ENCODE data around the gene FHIT. TPM values are rescaled to one million over a fixed set of nuclear protein-coding genes. Genes with fewer than 3 reads are reported as not detected.

FHIT gene
- total RNA-seq, 1 experiment from 2014 or later: 3.6 TPM

DNA sequence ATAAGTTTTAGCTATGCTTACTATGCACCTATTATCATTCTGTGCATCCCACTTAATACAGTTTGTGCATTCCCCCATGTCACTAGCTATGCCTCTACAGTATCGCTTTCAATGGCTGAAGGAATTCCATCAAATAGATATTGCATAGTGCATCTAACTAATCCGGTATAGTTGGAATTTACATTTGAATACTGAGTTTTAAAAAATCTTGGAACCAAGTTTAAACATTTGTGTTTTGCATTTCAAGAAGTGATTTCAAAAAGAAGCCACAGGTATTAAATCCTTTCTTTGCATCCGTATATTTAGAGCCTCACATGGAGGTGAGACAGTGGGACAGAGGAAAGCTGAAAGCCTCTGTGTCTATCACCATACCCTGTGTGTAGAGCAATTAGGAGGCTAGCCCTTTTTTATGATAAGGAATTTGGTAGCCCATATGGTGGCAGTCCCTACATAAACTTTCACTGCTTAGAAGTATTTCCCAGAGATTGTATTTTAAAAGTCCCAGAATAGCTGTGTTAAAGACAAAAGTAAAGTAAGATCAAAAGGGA lies 1241.2 kb downstream of the FHIT start:
- intact Hi-C loops (cut with micrococcal nuclease): no loop called here
- H3K9ac ChIP-seq (ENCODE audit: low read length): no peak overlapping the region
- BruUV-seq (replicated peaks): no TSS peak
- H4K20me1 ChIP-seq (ENCODE audit: low read length): no peaks in the 10 kb centered on the region
- H3K36me3 ChIP-seq (ENCODE audit: low read depth, low read length): no peaks in the 10 kb centered on the region
- no peaks in the 10 kb centered on the region for H3F3A ChIP-seq (ENCODE audit: low read length, unreplicated experiment)
- no peak overlapping the region for H3K4me2 ChIP-seq (ENCODE audit: low read length)
- POLR2A ChIA-PET (ENCODE audit: unreplicated experiment): interaction anchor here (0.6 kb wide), 1 partner anchor 29 kb away, joined by 7 read pairs; no protein-coding TSS in a partner anchor
- H3K27me3 ChIP-seq (ENCODE audit: low read length): peaks cover 25% of the 10 kb centered on the region
- TF ChIP-seq, protein P1, sequence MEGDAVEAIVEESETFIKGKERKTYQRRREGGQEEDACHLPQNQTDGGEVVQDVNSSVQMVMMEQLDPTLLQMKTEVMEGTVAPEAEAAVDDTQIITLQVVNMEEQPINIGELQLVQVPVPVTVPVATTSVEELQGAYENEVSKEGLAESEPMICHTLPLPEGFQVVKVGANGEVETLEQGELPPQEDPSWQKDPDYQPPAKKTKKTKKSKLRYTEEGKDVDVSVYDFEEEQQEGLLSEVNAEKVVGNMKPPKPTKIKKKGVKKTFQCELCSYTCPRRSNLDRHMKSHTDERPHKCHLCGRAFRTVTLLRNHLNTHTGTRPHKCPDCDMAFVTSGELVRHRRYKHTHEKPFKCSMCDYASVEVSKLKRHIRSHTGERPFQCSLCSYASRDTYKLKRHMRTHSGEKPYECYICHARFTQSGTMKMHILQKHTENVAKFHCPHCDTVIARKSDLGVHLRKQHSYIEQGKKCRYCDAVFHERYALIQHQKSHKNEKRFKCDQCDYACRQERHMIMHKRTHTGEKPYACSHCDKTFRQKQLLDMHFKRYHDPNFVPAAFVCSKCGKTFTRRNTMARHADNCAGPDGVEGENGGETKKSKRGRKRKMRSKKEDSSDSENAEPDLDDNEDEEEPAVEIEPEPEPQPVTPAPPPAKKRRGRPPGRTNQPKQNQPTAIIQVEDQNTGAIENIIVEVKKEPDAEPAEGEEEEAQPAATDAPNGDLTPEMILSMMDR (conservative IDR thresholded peaks at IDR 0.05; ENCODE audit: low read depth, low read length): no peak
- CTCF ChIA-PET: interaction anchor here (0.6 kb wide), 1 partner anchor 195 kb away, joined by 6 read pairs; no protein-coding TSS in a partner anchor
- no peaks in the 10 kb centered on the region; the same call in 1 of the 2 replicates for H3K9me2 ChIP-seq (replicated peaks; ENCODE audit: low read length)
- H3K4me1 ChIP-seq (ENCODE audit: insufficient read depth, low read length): no peaks in the 10 kb centered on the region
- H3K27ac ChIP-seq (ENCODE audit: low read length): no peak overlapping the region
- no peak overlapping the region for H3K4me3 ChIP-seq (ENCODE audit: low read length)
- H3K79me2 ChIP-seq (ENCODE audit: low read length): no peaks in the 10 kb centered on the region
- H2AFZ ChIP-seq (ENCODE audit: low read length): no peak overlapping the region
- ATAC-seq (no peak), DNase-seq (no peak)
- H3K9me3 ChIP-seq (ENCODE audit: low read length): no peaks in the 10 kb centered on the region

DNA sequence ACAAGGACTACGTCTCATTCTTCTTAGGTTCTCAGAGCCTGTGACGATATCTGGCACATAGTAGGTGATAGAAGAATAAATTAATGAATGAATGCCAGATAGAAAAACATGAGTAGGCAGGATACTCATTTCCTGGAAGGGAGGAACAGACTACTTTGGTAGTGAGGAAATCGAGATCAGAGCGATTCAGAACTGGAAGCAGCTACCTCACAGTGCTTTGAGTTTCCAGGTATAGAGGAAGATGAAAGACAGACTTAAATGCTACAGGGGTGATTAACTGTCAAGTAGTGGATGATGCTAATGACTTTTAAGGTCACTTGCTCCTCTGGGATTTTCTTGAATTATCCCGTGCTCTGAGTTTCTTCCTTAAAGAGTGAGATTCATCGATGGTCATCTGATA lies 1249.9 kb downstream of the FHIT start:
- TF ChIP-seq, protein P1 (conservative IDR thresholded peaks at IDR 0.05; ENCODE audit: low read depth, low read length): no peak
- TF ChIP-seq EZH2phosphoT487 (IDR thresholded peaks at IDR 0.05; ENCODE audit: borderline replicate concordance, low read length) (no peak), EZH2 (IDR thresholded peaks at IDR 0.05; ENCODE audit: low read length, unreplicated experiment) (no peak)

DNA sequence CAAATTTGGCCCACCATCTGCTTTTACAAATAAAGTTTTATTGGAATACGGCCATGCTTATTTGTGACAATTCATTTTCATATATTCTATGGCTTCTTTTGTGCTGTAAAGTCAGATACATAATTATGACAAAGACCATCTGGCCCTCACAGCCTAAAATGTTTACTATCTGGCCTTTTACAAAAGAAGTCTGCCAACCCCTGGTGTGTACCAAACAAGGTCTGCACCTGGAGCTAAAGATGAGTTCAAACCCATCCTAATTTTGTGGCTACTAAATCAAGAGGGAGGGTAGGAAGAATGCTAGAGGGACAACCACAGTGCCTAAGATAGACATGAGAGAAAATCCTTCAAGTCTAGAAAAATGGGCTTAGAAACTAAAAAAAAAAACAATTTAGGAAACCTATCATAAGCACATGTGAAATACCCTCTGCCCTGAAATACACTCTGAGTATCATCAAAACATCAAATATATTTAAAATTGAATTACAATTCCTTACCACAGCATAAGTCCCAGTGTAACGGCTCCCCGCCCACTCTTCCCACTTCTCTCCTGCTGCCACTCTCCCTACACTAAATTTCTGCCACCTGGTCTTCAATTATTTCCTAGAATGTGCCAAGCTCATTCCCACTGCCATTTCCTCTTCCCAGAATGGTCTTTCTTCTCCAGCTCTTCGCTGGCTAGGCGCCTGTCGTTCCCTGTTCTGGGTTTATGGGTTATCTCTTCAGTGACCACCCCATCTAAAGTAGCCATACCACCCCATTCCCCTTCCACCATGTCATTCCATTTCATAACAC lies 1250.7 kb downstream of the FHIT start:
- H3K27me3 ChIP-seq (ENCODE audit: low read length): peaks cover 36% of the 10 kb centered on the region

More for the DNA sequence above, 1249.9 kb downstream of the FHIT start:
- H4K20me1 ChIP-seq (ENCODE audit: low read length): no peaks in the 10 kb centered on the region
- H3K9me2 ChIP-seq (replicated peaks; ENCODE audit: low read length): no peaks in the 10 kb centered on the region
- no peaks in the 10 kb centered on the region for H3K9me3 ChIP-seq (ENCODE audit: low read length)
- no peak overlapping the region for H3K4me3 ChIP-seq (ENCODE audit: low read length)
- H3K79me2 ChIP-seq (ENCODE audit: low read length): no peaks in the 10 kb centered on the region
- DNase-seq: no peak
- CTCF ChIA-PET: no interaction called here
- H3K36me3 ChIP-seq (ENCODE audit: low read depth, low read length): no peaks in the 10 kb centered on the region
- peaks cover 30% of the 10 kb centered on the region for H3K27me3 ChIP-seq (ENCODE audit: low read length)
- H3F3A ChIP-seq (ENCODE audit: low read length, unreplicated experiment): no peaks in the 10 kb centered on the region
- H2AFZ ChIP-seq (ENCODE audit: low read length): no peak overlapping the region
- H3K4me1 ChIP-seq (ENCODE audit: insufficient read depth, low read length): no peaks in the 10 kb centered on the region
- BruUV-seq (replicated peaks): no TSS peak
- H3K4me2 ChIP-seq (ENCODE audit: low read length): no peak overlapping the region
- no peak for ATAC-seq
- POLR2A ChIA-PET (ENCODE audit: unreplicated experiment): no interaction called here
- intact Hi-C loops (cut with micrococcal nuclease): no loop called here
- H3K9ac ChIP-seq (ENCODE audit: low read length): no peak overlapping the region
- no peak overlapping the region for H3K27ac ChIP-seq (ENCODE audit: low read length)

More for the DNA sequence above, 1250.7 kb downstream of the FHIT start:
- Histone ChIP-seq H4K20me1 (ENCODE audit: low read length) (no peaks in the 10 kb centered on the region), H3K4me3 (ENCODE audit: low read length) (no peak overlapping the region), H2AFZ (ENCODE audit: low read length) (no peak overlapping the region), H3K9me3 (ENCODE audit: low read length) (no peaks in the 10 kb centered on the region), H3K27ac (ENCODE audit: low read length) (no peak overlapping the region), H3K9ac (ENCODE audit: low read length) (no peak overlapping the region), H3K4me2 (ENCODE audit: low read length) (no peak overlapping the region), H3K4me1 (ENCODE audit: insufficient read depth, low read length) (no peaks in the 10 kb centered on the region), H3K79me2 (ENCODE audit: low read length) (no peaks in the 10 kb centered on the region), H3K9me2 (replicated peaks; ENCODE audit: low read length) (no peaks in the 10 kb centered on the region), H3F3A (ENCODE audit: low read length, unreplicated experiment) (no peaks in the 10 kb centered on the region), H3K36me3 (ENCODE audit: low read depth, low read length) (no peaks in the 10 kb centered on the region)
- TF ChIP-seq EZH2phosphoT487 (IDR thresholded peaks at IDR 0.05; ENCODE audit: borderline replicate concordance, low read length): no peak
- no peak for TF ChIP-seq EZH2 (IDR thresholded peaks at IDR 0.05; ENCODE audit: low read length, unreplicated experiment)
- TF ChIP-seq, protein P1 (conservative IDR thresholded peaks at IDR 0.05; ENCODE audit: low read depth, low read length): no peak
- ATAC-seq (no peak), DNase-seq (no peak)
- ChIA-PET CTCF (no interaction called here), POLR2A (ENCODE audit: unreplicated experiment) (no interaction called here)
- no TSS peak for BruUV-seq (replicated peaks)
- intact Hi-C loops (cut with micrococcal nuclease): no loop called here

Data from PC-3 (cell line).